Posterior vena cava (tissue), 2 donors: ENCODE measurements around the gene INPP1. TPM values are rescaled to one million over a fixed set of nuclear protein-coding genes. Genes with fewer than 3 reads are reported as not detected.
"Not testable (repeated sequence)": the region's sequence is repeated elsewhere in the genome, so short reads cannot be mapped to it uniquely, and the experiment has no call there.

Experiments used
- DNase-seq: peaks from one replicate; pipeline ENCODE4 v3.0.0-alpha.2; 2020; ENCODE audit warnings: low spot score
- intact Hi-C, 2 donors: fragments of 100-400 bp; cut with DNase I; formaldehyde crosslinking; loops; one replicate each; pipeline versions ENCODE4 v1.14.1 to v1.14.2; 2022 to 2023
- long read RNA-seq, 2 donors: library from polyadenylated mRNA; unstranded; transcript quantifications; one replicate each; pipeline ENCODE4 v2.0.0, GENCODE V29; 2020 to 2021
- total RNA-seq, 2 donors: library from RNA; stranded (reverse); fragmentation: NEBNext Ultra II Directional; extraction: Animal tissue kit (Norgen Biotek cat#: 25700); gene quantifications; one replicate each; pipeline ENCODE4 v1.2.1, GENCODE V29; 2021
- donor health status: DM: yes; HTN: yes; CAD: no.
- donor health status: DM: yes; HTN: yes; CAD: no.

Gene INPP1, protein sequence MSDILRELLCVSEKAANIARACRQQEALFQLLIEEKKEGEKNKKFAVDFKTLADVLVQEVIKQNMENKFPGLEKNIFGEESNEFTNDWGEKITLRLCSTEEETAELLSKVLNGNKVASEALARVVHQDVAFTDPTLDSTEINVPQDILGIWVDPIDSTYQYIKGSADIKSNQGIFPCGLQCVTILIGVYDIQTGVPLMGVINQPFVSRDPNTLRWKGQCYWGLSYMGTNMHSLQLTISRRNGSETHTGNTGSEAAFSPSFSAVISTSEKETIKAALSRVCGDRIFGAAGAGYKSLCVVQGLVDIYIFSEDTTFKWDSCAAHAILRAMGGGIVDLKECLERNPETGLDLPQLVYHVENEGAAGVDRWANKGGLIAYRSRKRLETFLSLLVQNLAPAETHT
- total RNA-seq: 10 to 100 TPM; 20.1 to 23.4 TPM
- long read RNA-seq, donor 1, transcript INPP1-201 (6 exons, 1,919 nt): major isoform, 11 of 14 reads
- long read RNA-seq, donor 1, partial matches to known transcripts: 1 of 14 reads
- long read RNA-seq, donor 1, other reads (novel, unspliced or antisense): 1 of 14 reads
- long read RNA-seq, donor 2, transcript INPP1-202 (7 exons, 2,162 nt): minor isoform, 6 of 63 reads
- long read RNA-seq, donor 2, transcript INPP1-201 (6 exons, 1,919 nt): major isoform, 42 of 63 reads
- long read RNA-seq, donor 2, partial matches to known transcripts: 1 of 63 reads
- long read RNA-seq, donor 2, other reads (novel, unspliced or antisense): 14 of 63 reads

DNA sequence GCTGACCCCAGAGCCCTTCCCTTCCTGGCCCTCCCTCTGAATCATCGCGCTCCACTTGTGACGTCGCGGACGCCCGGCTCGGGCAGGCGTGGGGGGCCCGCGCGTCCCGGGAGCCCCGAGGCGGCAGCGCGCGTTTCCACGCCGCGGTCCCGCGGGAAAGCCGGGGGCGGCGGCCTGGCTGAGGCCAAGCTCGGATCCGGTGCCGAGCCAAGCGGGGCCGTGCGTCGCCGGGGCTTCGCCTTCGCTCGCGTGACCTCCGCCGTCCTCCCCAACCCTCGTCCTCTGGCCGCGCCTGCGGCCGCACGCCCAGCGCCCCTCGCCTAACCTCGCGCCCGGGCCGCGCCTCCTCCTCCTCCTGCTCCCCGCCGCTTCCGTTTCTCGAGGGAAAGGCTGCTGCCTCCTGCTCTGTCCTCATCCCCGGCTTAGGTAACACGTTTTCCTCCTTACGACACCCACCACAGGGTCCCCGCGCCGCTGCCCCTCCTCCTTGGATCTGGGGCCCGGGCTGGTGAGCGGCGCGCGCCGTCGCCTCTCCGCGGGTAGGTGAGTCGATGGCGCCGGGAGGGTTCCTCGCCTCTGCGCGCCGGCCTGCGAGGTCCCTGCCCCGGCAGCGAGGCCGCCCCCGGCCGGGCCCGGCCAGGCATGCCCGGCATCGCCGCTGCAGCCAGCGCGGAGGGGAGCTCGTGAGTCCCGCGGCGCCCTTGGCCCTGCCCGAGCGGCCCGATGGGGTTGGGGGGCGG, at the start of gene INPP1:
TSS of gene INPP1 (plus strand) at position 54 of the 740 bp plus-strand sequence. CDS start 16,514 bp downstream, outside the sequence.
- intact Hi-C loops: no loop called here
- DNase-seq: peak; percentile 93

DNA sequence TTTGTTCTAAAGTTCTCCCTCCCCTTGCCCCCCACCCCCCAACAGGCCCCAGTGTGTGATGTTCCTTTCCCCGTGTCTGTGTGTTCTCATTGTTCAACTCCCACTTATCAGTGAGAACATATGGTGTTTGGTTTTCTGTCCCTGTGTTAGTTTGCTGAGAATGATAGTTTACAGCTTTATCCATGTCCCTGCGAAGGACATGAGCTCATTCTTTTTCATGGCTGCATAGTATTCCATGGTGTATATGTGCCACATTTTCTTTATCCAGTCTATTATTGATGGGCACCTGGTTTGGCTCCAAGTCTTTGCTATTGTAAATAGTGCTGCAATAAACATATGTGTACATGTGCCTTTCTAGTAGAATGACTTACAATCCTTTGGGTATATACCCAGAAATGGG, 45.5 kb upstream of the INPP1 start:
- DNase-seq, intact Hi-C loops: not testable (repeated sequence)

DNA sequence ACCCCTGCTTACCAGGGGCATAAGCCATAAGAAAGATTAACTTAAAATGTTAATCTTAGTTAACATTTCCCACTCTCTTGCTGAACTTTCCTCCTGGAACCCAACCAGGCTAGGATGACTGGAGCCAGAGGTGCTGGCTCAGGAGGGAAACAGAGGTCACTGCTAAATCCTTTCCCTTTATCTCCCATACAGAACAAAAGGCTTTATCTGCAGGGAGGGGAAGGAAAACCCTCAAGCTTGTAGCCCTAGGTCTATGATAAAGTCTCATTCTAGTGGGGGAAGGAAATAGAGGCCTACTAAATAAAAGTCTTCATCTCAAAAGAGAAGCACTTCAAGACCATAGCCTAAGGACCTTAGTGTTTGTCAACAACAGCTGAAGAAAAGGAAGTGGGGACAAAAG, 42.4 kb upstream of the INPP1 start:
- no peak for DNase-seq
- intact Hi-C loops: no loop called here

DNA sequence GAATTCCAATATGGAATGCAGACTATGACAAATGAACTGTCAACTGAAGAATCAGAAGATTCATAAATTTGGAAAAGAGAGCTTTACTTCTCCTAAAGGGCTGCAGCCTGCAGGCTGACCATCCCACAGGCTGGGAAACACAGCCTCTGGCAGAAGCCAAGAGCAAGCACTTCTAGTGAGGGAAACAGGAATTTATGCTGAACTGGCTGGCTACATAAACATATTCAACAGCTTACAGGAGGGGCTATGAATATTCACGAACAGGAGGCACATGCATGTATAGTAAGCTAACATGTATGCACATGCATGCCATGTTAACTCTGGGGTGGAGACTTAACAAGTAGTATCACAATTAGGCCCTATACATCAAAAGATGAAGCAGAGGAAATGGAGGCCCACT, 41.3 kb upstream of the INPP1 start:
- intact Hi-C loops: no loop called here

DNA sequence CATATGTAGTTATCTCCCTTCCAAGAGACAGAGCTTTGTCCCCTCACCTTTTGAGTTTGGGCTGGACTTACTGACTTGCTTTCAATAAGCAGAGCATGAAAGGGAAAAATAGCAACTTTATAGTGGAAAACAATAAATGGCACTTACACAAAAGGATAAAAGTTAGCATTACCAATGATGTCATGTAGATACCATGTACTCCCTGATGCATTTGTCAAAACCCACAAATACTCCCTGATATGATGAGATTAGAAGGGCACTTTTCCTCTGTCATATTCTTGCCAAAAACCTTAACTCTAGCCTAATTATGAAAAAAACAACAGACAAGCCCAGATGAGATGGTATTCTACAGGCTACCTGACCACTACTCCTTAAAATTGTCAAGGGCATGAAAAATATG, 39.7 kb upstream of the INPP1 start:
- no peak for DNase-seq
- intact Hi-C loops: no loop called here

More for the DNA sequence above, 41.3 kb upstream of the INPP1 start:
- no peak for DNase-seq

DNA sequence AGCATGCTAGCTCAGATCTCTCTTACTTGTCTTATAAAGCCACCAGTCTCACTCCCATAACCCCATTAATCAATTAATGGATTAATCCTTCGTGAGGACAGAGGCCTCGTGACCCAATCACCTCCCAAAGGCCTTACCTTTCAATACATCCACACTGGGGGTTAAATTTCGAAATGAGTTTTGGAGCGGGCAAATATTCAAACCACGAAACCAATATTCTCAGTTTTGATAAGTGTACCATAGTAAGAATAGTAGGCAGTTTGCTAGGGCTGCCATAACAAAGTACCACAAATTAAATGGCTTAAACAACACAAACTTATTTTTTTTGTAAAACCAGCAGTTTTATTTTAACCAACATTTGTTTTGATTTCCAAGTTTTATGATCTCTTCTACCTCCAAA, 39.0 kb upstream of the INPP1 start:
- intact Hi-C loops: no loop called here
- no peak for DNase-seq

DNA sequence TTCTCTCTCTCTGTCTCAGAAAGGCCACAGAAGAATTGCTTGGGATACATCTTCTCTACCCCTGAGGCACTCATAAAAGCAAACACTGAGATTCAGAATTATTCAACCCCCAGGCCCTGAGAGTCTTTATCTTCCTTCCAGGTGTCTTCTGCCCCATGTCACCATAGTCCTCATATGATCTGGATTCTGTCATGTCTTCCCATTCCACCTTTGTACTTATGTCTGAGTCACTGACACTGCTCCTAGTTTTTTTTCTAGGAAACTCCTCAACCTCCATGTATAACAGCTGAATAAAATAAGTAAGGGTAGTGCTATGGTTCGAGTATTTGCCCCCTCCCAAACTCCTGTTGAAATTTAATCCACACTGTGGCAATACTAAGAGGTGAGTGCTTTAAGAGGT, 35.4 kb upstream of the INPP1 start:
- DNase-seq: no peak
- intact Hi-C loops: no loop called here

DNA sequence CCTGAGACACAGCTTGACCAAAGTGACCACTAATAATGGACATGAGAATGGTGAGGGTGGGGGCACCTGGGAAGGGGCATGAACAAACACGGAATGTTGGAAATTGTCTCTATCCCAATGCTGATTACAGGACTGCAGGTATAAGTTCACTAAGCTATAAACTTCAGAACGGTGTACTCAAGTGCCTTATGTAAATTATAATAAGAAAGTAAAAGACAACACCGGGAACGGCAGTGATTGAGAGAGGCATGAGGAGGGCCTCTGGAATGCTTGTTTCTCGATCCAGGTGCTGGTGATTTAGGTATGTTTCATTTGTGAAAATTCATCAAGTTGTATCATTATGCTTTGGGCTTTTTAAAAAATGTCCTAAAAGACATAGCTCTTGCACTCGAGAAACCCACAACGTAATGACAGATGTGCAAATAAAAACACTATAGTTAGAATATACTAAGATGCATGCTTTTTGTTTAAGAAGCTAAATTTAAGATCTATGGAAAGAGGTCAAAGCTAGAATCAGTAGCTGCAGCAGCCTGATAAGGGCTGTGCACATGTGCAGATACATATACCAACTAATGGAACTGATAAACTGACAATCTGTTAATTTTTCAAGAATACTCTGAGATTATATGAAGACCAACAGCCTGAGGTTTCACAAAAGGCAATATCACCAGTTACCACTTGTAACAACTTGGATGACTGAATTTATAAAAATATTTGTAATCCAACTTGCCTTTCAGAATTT, 31.3 kb upstream of the INPP1 start:
- DNase-seq: no peak
- intact Hi-C loops: no loop called here

DNA sequence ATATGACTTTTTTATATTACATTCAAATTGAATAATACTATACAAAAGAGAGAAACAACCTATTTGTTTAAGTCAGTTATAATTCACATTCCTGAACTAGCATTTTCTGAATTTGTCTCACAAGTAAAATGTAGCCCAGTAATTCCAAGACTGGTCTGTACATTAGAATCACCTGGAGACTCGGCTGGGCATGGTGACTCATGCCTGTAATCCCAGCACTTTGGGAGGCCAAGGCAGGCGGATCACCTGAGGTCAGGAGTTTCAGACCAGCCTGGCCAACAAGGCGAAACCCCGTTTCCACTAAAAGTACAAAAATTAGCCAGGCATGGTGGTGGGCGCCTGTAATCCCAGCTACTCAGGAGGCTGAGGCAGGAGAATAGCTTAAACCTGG, 30.8 kb upstream of the INPP1 start:
- intact Hi-C loops, DNase-seq: not testable (repeated sequence)

DNA sequence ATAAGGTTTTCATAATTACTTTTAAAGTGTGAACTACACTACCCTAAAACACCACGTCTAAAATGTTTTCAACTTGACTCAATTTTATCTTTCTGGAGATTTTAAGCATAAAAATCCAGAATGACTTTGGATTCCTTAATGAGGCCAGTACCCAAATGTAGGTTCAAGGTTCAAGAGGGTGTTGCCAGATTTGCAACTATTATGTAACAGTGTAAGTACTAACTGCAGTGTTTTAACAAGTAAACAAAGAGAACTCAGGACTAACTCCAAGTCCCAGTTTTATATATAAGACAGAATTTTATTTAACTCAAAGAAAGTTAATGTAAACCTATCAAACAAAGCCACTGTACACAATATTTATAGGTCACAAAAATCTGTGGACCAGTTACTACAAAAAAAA, 29.5 kb upstream of the INPP1 start:
- DNase-seq: no peak
- intact Hi-C loops: no loop called here

DNA sequence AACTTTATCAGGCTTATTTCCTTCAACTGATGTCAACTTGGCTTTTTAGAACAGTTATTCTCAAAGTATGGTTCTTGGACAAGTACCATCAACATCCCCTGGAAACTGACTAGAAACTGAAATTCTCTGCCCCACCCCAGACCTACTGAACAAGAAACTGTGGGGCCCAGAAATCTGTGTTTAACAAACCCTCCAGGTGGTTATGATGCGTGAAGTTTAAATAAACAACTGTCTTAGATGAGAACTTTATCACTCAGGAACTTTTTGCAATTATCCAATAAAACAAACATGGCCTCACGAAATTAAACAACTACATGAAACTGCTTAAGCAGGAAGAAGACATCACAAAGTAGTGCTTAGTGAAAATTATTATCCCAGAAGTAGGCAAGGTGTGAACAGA, 28.1 kb upstream of the INPP1 start:
- intact Hi-C loops: no loop called here
- no peak for DNase-seq

DNA sequence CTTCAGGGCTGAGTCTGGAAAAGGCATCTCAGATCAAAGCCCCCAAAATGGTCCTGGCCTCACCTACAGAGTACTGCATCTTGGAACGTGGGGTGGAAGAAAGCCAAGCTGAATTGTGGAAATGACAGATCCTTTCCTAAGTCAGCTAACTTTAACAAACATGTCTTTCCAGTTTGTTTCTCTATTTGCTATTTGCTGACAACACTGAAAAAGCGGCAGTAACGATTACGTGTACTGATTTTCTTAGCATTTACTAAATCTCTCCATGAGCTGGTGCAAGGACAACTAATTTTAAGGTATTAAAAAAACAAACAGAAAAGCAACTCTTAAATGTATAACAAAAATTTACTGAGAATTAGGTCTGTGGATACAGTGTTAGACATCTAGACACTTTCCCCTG, 24.9 kb upstream of the INPP1 start:
- DNase-seq: no peak
- intact Hi-C loops: no loop called here

DNA sequence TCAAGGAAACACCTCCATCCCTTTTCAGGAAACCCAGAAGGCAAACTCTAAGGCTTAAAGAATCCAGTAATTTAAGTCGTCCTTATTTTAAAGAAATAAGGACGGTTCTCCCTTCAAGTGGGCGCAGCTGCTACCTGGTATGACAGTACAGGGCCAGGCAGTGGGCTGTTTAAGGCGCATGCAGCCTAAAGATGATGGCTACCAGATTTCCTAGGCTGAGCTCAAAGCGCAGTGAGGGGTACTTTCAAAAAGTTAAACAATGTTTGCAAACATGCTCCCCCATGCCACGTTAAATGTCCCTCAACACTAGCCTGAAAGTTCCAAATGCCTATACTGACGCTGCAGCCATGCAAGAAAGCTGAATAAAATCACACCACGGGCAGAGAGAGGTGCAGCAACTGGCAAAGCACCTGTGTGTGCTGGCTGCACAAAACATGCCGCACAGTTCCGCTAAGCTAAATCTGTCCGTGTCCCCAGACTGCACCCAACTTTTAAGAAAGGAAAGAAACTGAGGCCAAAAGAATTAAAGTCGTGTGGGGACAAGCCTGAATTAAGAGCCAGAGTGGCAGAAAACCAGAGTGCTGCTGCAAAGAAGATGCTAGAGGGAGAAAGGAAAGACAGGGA, 24.3 kb upstream of the INPP1 start:
- DNase-seq: no peak
- intact Hi-C loops: no loop called here

DNA sequence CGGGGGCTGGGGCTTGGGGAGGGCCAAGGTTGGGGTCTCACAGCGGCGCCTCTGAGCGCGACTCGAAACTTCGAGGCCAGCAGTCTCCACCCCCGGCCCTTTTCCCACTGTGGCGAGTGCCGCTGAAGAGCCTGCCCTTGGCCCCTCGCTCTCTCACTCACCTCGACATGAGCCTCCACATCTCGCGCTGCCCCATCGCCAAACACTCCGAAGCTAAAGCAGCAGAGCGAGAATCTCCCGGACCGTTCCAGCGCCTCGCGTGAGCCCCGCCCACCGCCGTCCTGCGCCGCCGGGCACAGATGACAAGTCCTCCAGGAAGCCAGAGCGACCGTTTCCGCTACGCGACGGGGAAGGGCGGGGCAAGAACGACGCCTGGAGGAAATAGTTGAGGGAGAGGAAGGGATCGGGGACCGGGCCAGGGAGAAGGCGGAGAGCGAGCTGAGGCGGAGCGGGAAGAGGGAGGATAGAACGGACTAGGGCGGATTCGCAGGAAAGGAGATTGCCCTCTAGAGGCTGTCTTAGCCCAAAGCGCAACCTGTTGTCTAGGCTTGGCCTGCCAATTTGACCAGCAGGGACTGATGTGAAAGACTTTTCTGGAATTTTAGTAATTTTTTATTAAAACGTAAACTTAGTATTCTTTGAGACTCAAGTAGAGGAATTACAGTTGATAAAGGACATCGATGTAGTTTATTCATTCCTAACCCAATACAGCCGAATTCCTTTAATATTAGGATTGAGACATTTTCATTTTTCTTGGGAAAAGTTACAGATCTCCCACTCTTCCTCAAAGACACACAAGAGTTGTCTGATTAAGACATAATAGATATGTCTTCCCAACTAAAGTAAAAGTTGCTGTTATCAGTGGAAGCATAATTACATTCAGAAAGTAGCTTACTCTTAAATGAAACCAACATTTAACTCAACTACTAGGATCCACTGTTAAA, 23.6 kb upstream of the INPP1 start, which contains the start of gene HIBCH:
TSS of gene HIBCH (minus strand) at position 272 of the 944 bp plus-strand sequence. CDS start at position 196, 76 bp downstream.
- DNase-seq: peak; percentile 100
- intact Hi-C loops: no loop called here

DNA sequence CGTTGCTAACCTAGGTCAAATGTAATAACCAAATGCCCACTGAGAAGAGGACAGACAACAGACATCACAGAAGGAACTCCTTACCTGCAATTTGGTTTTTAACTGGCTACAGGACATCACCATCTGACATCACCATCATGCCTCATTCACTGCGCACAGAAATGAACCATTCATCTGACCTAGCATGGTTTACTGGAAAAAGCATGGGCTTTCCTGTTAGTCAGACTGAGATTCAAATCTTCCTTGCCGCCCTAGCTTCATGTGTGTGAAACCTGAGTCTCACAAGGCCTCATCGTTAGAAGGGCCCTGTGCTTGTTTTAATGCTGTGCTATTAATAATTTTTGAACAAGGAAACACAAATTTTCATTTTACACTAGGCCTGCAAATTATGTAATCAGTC, 22.7 kb upstream of the INPP1 start:
- intact Hi-C loops: no loop called here

DNA sequence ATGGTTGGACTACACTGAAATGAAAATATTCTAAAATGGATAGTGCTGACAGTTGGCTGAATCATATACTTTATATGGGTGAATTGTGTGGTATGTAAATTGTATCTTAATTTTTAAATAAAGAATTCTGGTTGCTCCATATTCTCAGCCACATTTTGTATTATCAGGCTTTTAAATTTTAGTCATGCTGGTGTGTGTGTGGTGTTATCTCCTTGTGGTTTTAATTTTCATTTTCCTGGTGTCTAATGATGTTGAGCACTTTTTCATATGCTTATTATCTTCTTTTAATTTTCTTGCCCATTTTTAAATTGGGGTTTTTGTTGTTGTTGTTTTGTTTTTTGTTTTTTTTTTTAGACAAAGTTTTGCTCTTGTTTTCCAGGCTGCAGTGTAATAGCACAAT, 20.0 kb upstream of the INPP1 start:
- intact Hi-C loops: no loop called here

More for the DNA sequence above, 22.7 kb upstream of the INPP1 start:
- DNase-seq: no peak

DNA sequence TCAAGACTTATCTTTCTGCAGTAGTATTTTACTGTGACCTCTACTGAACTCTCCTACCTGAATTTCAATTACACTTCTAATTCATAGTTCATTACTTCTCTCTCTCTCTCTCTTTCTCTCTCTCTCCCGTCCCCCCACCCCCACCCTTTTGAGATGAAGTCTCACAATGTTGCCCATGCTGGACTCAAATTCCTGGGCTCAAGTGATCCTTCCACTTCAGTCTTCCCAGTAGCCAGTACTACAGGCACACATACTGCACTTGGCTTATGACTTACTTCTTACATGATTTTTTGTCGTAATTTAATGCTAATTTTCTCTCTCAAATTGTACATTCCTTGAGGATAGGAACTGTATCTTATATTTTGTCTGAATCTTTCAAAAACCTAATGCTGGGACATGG, 17.8 kb upstream of the INPP1 start:
- DNase-seq: no peak
- intact Hi-C loops: loop anchor here in 1 of 2 donors (2.0 kb wide), 1 partner anchor 41 kb away; no protein-coding TSS in a partner anchor

More for the DNA sequence above, 20.0 kb upstream of the INPP1 start:
- no peak for DNase-seq
